HFFc6 (cell line): ENCODE results near the gene BFSP2. TPM values are rescaled to one million over a fixed set of nuclear protein-coding genes. Genes with fewer than 3 reads are reported as not detected.

Source experiments
- DNase-seq: peaks from one replicate; pipeline ENCODE4 v3.0.0-alpha.2; 2018
- H3K27ac Mint-ChIP-seq: 2 replicates; pipeline ENCODE4 v1.8.0; 2020; ENCODE audit warnings: mild to moderate bottlenecking, mixed read lengths
- H3K27me3 Mint-ChIP-seq: 2 replicates; pipeline ENCODE4 v1.8.0; 2021; ENCODE audit warnings: mild to moderate bottlenecking, moderate library complexity, mixed read lengths; ENCODE audit not compliant: insufficient read depth
- H3K36me3 Mint-ChIP-seq: 2 replicates; pipeline ENCODE4 v1.8.0; 2021; ENCODE audit warnings: low read depth, mixed read lengths
- H3K4me1 Mint-ChIP-seq: 2 replicates; pipeline ENCODE4 v1.8.0; 2020; ENCODE audit warnings: low read depth, mixed read lengths
- H3K4me3 Mint-ChIP-seq: 2 replicates; pipeline ENCODE4 v1.8.0; 2020; ENCODE audit warnings: mild to moderate bottlenecking, moderate library complexity, mixed read lengths
- H3K9me3 Mint-ChIP-seq: 2 replicates; pipeline ENCODE4 v1.8.0; 2020; ENCODE audit warnings: mild to moderate bottlenecking, mixed read lengths
- CTCF ChIP-seq: fragments of 200-600 bp; sonication (generic); IDR thresholded peaks from 2 replicates; pipeline ENCODE4 v1.5.0; 2021; ENCODE audit warnings: antibody characterized with exemption, mild to moderate bottlenecking
- total RNA-seq, 6 experiments: library from RNA; stranded (reverse); fragmentation: NEBNext Ultra II Directional; extraction: Animal tissue kit (Norgen Biotek cat#: 25700); gene quantifications; 2 replicates in 1 of 6; 3 replicates in 5 of 6; pipeline ENCODE4 v1.2.3, GENCODE V29; 2021

Gene BFSP2
- total RNA-seq, 6 experiments from 2014 or later = not detected

- H3K27me3 Mint-ChIP-seq = no peaks in the 10 kb centered on the region; the same call in 1 of the 2 replicates
- no peaks in the 10 kb centered on the region for H3K9me3 Mint-ChIP-seq
- H3K27ac Mint-ChIP-seq = peak overlapping the region; percentile 33
- no peaks in the 10 kb centered on the region for H3K36me3 Mint-ChIP-seq
- peaks cover 46% of the 10 kb centered on the region for H3K4me1 Mint-ChIP-seq
- H3K4me3 Mint-ChIP-seq = peak overlapping the region; percentile 67
- peak; percentile 84 for DNase-seq
- no peak for TF ChIP-seq CTCF
Measured at GRCh38 chr3:133408961-133409360, 9.1 kb downstream of the BFSP2 start.

- TF ChIP-seq CTCF = no peak
- H3K4me1 Mint-ChIP-seq = peaks cover 46% of the 10 kb centered on the region
- no peaks in the 10 kb centered on the region for H3K9me3 Mint-ChIP-seq
- H3K27ac Mint-ChIP-seq = no peak overlapping the region
- H3K27me3 Mint-ChIP-seq = no peaks in the 10 kb centered on the region; the same call in 1 of the 2 replicates
- DNase-seq = no peak
- no peaks in the 10 kb centered on the region for H3K36me3 Mint-ChIP-seq
- no peak overlapping the region for H3K4me3 Mint-ChIP-seq
Measured at GRCh38 chr3:133410191-133410892, 10.5 kb downstream of the BFSP2 start.

DNA sequence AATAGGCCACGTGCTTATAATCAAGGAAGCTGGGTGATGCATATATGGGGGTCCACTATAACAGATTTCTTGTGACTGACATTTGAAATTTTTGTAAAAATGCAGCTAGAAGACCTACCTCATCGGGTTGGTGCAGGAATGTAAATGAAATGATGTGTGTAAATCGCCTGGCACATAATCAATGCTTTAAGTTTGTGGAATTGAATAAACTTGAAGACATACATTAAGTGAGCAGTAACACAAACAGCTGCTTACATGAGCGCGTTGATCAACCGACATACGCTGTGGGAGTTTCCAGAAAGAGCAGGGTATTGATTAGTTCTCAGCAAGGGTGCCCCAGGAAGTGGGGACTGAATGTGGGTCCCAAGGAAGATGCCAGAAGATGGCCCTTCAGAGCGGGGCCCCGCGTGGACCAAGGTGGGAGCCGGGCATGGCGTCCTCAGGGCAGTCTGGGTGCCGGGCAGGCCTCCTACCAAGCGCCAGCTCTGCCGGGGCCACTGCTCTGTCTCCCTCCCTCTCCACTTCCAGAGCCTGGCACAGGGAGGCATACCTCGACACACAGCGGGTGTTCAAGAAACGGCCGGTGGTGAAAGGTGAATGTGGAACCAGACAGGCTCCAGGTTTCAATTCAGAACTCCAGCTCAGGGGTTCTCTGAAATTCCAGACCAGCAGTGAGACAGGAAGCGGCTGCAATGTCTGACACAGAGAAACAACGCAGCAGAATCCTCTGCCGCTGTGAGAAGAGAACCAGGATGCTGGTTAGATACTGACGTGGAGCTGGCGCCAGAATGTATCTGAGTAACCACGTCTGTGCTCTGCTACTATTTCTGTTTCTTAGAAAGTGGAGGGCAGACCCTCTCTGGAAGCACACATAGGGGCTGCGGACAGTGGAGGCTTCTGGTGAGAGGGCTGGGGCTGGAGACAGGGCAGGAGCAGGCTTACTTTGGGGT lies 12.6 kb downstream of the BFSP2 start:
- Mint-ChIP-seq H3K4me1 (peaks cover 46% of the 10 kb centered on the region), H3K27ac (peak overlapping the region; percentile 85), H3K4me3 (peak overlapping the region; percentile 73), H3K36me3 (no peaks in the 10 kb centered on the region), H3K9me3 (no peaks in the 10 kb centered on the region), H3K27me3 (no peaks in the 10 kb centered on the region; the same call in 1 of the 2 replicates)
- peak; percentile 49 for DNase-seq
- no peak for TF ChIP-seq CTCF

DNA sequence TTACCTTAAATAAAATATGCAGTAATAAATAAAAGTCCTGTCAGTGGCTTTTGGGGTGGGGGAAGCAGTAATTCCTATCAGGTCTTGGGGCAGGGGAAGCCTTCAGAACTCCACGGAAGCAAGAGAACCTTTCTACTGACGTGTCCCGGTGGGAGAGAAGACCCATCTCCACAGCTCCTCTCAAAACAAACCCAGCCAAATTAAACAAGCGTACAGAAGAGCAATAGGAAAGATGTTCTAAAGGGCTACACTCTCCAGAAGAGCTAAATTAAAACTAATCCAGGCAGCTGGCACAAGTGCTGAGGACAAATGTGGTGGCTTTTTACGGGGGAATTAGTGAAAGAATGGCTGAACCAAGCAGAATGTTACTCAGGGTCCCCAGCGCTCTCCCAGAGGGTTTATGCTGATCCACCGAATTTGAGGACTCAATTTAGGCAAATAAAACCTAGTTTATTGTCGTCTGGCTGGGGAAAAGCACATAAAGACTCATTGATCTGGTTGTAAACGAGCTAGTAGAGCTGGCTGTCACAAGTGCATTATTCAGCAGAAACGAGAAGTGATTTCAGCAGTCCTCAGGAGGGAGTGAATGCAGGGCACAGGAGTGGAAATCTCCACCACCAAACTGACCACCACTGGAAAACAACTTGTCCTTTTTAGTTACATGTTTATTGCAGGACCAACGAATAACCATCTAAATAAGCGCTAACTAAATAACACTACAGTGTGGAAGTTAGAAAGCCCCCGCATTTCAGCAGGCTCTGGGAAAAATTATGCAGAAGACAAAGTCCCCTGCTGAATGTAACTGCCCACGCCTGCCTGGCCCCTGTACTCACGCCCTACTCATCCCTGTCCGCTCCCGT lies 13.5 kb downstream of the BFSP2 start:
- no peaks in the 10 kb centered on the region for H3K9me3 Mint-ChIP-seq
- peak; percentile 53 for DNase-seq
- H3K36me3 Mint-ChIP-seq = no peaks in the 10 kb centered on the region
- no peak for TF ChIP-seq CTCF
- peak overlapping the region; percentile 85 for H3K27ac Mint-ChIP-seq
- H3K27me3 Mint-ChIP-seq = no peaks in the 10 kb centered on the region; the same call in 1 of the 2 replicates
- H3K4me3 Mint-ChIP-seq = peak overlapping the region; percentile 73
- peaks cover 42% of the 10 kb centered on the region for H3K4me1 Mint-ChIP-seq

- Mint-ChIP-seq H3K4me3 (no peak overlapping the region), H3K27me3 (no peaks in the 10 kb centered on the region; the same call in none of the 2 replicates), H3K4me1 (peaks cover 36% of the 10 kb centered on the region), H3K36me3 (no peaks in the 10 kb centered on the region), H3K27ac (no peak overlapping the region), H3K9me3 (no peaks in the 10 kb centered on the region)
- DNase-seq = no peak
- TF ChIP-seq CTCF = no peak
Measured at GRCh38 chr3:133414021-133414392, 14.2 kb downstream of the BFSP2 start.
